Hematopoietic multipotent progenitor cell treated with erythropoietin and hydrocortisone succinate and interleukin-3 and kit ligand, for 4 days (in vitro differentiated cells): ENCODE measurements around the gene SLIT3.
"Not testable (repeated sequence)": the region's sequence is repeated elsewhere in the genome, so short reads cannot be mapped to it uniquely, and the experiment has no call there.

ENCODE experiments used
- DNase-seq: peaks from one replicate; pipeline ENCODE4 v3.0.0-alpha.2; 2015

Gene SLIT3

DNA sequence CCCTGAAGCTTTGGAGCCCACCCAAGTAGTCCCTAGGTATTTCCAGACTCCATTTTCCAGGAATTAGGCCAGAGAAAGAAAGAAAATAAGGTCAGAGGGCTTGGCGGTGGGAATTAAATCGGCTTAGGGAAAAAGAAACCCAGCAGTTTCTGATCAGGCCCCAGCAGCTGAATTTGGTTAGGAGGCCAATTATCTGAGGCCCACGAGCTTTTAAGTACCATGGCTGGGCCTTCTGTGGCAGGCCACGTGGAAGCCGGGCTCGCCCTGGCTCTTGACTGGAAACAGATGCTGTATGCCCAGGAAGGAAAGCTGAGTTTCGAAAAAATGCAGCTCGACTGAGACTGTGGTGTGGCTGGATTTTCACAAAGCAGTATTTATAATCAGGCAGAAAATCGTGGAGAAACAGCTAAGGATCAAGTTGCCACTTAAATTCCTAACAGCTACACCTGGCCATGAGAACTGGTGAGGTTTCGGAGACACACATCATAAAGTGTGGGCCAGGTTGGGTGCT is 646.7 kb downstream of the SLIT3 start:
- peak; percentile 9 for DNase-seq

DNA sequence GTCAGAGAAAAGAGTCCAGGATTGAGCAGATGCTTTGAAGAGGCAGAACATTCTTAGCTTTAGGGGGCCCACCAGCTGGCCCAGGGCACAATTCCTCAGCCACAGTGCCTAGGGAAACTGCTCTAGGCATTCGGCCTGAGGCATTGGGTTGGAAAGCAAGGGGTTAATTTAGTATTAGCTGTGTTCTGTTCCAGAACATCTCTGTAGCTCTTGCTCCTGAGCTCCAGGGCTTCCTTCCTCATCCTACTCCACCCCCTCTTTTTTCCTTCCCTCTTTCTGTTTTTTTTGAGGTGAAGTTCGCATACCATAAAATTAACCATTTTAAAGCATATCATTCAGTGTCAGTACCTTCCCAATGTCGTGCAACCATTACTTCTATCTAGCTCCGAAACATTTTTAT is 647.3 kb downstream of the SLIT3 start:
- DNase-seq, result no peak

DNA sequence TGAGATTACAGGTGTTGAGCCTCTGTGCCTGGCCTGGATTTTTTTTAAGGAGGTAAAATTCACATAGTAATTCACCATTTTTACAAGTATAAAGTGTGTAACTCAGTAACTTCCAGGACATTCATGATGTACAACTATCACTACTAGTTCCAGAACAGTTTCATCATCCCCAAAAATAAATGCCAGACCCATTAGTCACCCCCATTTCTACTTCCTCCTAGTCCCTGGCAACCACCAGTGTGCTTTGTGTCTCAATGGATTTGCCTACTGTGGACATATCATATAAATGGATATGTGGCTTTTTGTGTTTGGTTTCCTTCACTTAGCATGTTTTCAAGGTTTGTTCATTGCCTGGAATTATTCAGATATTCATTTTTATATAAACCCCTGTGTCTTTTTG is 649.3 kb downstream of the SLIT3 start:
- DNase-seq, result no peak

DNA sequence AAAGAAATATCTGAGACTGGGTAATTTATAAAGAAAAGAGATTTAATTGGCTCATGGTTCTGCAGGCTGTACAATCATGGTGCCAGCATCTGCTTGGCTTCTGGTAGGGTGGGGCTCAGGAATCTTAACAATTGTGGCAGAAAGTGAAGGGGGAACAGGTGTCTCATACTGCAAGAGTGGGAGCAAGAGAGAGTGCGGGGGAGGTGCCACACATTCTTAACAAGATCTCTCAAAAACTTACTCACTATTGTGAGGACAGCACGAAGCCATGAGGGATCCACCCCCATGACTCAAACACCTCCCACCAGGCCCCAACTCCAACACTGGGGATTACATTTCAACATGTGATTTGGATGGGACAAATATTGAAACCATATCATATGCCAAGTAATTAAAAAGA is 651.6 kb downstream of the SLIT3 start:
- DNase-seq, result no peak

DNA sequence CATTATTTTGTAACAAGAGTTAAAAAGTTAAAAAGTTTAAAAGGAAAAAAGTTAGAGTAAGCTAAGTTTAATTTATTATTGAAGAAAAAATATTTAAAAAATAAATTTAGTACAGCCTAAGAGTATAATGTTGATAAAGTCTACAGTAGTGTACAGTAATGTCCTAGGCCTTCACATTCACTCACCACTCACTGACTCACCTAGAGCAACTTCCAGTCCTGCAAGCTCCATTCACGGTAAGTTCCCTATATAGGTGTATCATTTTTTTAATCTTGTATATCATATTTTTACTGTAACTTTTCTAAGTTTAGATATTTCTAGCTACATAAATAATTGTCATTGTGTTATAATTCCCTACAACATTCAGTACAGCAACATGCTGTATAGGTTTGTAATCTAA is 652.4 kb downstream of the SLIT3 start:
- no peak for DNase-seq

DNA sequence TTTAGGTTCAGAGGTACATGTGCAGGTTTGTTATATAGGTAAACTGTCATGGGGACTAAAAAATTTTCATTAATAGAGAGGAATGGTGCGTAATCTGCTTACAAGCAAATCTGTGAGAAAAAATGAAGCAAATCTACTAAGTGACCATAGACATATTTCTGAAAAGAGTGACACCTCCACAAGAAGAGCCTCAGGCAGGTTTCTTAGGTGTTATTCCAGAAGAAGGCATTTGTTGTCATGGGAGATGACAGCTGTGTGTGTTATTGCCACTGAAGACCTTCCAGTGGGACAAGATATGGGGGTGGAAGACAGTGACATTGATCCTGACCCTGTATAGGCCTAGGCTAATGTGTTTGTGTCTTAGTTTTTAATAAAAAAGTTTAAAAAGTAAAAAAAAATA is 652.9 kb downstream of the SLIT3 start:
- DNase-seq, result no peak

DNA sequence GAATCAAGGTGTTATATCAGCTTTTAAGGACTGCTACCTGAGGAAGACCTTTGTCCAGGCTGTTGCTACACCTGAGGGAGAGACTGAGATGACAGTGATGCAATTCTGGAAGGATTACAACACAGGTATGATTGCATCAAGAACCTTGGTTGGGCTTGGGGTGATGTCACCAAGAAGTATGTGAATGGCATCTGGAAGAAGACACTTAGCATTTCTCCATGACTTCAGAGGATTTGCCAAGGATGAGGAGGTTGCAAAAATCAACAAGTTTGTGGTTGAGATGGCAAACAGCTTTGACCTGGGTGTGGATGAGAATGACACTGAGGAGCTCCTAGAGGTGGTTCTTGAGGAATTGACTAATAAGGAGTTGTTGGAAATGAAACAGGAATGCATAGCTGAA is 653.9 kb downstream of the SLIT3 start:
- DNase-seq, result no peak

DNA sequence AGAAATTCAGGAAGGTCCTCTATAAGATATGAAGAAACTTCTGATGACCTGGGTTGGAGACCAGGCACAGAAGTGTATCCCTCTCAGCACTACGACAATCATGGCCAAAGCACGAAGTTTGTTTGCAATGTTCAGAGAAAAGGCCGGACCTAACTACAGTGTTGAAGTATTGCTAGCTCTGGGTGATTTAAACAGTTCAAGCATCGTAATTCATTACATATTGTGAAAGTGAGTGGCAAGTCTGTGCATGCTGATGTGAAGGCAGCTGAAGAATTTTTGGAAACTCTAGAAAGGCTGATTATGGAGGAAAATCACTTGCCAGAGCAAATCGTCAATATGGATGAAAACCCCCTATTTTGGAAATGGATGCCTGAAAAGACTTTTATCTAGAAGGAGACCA is 654.6 kb downstream of the SLIT3 start:
- DNase-seq, result no peak

DNA sequence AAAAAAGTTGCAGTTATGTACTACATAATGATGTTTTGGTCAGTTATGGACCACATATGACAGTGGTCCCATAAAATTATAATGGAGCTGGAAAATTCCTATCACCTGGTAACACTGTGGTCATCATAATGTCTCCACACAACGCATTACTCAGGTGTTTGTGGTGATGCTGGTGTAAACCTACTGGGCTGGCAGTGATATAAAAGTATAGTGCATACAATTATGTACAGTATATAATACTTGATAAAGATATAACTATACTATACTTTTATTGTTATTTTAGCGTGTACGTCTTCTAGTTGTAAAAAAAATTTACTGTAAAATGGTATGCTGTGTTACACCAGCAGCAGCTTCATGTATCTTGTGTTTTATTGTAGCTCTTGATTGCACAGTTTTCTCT is 655.7 kb downstream of the SLIT3 start:
- DNase-seq, result no peak

DNA sequence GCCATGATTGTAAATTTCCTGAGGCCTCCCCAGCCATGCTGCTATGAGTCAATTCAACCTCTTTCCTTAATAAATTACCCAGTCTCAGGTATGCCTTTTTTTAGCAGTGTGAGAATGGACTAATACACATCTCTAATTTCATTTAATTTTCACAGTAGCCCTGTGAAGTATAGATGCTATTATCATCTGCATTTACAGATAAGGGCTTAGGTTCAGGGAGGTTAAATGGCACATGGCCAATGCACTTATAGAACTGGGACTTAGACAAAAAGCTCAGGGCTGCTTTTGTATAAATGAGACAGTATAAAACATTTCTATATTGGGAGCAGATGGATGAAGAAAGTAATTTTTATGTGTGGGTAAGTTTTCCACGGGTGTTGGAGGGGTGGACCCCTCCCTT is 658.9 kb downstream of the SLIT3 start:
- peak; percentile 36 for DNase-seq

DNA sequence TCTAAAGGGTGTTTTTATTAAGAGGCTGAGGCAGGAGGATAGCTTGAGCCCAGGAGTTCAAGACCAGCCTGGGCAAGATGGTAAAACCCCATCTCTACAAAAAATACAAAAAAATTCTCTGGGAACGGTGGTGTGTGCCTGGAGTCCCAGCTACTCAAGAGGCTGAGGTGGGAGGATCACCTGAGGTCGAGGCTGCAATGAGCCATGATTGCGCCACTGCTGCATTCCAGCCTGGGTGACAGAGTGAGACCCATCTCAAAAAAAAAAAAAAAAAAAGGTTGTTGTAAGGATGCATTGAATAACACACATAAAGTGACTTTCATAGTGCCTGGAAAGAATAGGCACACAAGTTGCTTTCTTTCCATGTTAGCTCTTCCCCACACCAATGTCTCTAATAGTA is 662.1 kb downstream of the SLIT3 start:
- not testable (repeated sequence) for DNase-seq

DNA sequence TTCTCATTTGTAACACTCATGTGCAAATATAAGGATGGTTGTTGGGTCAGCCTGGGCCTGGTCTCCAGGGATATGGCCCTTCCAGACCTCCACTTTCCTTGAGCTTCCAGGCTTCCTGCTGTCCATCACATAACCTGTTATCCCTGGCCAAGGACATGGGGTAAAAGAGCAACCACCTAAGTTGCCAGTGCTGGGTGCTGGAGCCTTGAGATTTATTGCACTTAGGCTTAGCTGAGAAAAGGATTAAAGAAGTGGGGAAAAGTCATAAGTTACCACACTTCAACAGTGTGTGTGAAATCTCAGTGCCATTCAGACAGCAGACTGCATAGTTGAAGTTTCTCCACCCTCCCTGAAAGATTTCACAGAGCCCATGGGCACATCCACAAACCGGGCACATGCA is 663.1 kb downstream of the SLIT3 start:
- DNase-seq, result no peak

DNA sequence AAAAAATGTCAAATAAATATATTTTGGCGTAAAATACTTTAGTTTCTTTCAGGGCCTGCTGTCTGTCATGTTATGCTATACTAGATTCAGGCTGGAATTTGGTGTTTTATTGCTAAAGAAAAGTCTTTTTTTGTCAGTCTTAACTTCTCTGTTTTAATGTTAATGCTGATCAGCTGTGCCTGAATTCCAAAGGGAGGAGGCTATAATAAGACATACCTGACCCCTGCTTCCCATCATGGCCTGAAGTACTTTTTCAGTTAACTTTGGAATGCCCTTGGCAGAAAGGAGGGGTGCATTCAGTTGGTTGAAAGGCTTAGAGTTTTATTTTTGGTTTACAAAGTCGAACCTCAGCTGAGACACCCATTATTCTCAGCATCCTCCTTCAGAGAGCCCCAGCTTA is 663.7 kb downstream of the SLIT3 start:
- DNase-seq, result no peak

DNA sequence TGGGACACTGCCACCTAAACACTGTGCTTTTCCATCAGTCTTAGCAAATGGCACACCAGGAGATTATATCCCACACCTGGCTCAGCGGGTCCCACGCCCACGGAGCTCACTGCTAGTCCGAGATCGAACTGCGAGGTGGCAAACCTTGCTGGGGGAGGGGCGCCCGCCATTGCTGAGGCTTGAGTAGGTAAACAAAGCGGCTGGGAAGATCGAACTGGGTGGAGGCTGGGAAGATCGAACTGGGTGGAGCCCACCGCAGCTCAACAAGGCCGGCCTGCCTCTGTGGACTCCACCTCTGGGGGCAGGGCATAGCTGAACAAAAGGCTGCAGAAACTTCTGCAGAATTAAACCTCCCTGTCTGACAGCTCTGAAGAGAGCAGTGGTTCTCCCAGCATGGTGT is 670.0 kb downstream of the SLIT3 start:
- DNase-seq, result not testable (repeated sequence)

DNA sequence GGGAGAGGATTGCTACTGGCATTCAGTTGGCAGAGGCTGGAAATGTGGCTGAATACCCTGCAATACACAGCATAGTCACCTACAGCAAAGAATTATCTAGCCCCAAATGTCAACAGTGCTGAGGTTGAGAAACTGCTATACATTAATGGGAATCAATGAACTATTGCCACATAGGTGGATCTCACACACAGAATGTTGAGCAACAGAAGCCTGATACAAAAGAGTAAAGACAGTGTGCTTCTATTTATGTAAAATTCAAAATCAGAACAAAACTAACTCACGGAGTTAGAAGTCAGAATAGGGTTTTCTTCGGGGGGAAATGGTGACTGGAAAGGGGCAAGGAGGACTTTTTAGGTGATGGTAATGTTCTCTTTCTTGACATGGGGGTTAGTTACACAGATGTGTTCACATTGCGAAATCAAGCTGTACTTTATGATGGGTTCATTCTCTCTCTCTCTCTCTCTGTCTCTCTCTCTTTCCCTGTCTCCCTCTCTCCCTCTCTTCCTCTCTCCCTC is 676.0 kb downstream of the SLIT3 start:
- peak; percentile 22 for DNase-seq

DNA sequence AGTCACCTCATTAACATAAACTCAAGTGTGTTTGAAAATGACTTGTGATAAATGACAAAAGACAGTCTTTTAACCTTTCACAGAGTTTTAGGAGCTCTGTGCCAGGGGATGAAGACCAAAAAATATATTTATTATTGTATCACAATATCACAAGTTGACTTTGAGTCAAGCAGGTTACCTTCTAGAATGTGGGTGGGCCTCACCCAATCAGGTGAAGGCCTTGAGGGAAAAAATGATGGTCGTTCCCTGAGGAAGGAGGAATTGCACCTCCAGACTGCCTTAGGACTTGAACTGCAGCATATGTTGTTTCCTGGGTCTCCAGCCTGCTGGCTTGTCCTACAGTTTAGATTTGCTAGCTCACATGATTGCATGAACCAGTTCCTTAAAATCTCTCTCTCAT is 680.1 kb downstream of the SLIT3 start:
- DNase-seq, result no peak

DNA sequence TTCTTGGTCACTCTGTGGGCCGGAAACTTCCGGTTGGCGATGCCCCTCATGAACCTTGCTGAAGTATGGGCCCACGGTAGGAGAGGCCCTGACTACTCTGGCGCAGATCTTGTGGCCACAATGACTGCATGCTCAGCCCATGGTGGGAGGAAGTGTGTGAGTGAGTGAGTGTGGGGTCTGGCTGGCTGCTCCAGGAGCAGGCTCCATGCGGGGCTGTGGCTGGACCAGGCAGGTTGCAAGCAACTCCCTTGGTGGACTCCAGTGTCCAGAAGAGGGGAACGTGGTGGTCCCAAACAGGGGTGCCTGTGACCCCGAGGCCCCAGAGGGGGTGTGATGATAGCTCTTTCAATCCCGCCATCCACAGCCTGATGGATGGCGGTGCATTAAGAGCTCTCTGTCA is 686.3 kb downstream of the SLIT3 start:
- no peak for DNase-seq

DNA sequence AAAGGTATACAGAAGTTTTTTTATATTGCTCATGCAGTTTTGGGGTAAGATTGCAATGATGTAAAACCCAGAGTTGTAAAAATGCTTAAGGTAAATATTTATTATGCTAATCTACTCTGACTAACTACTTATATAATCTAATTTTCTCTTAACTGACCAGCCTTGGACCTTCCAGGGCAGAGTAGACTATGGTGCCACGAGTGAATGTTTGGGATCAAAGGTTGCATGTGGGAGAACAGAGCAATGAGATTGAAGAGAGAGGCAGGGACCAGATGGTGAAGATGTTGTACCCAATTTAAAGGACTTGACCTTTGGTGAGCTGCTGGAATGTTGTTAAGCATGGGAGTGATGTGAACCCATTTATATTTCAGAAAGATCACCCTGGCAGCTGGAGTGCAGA is 686.9 kb downstream of the SLIT3 start:
- no peak for DNase-seq

DNA sequence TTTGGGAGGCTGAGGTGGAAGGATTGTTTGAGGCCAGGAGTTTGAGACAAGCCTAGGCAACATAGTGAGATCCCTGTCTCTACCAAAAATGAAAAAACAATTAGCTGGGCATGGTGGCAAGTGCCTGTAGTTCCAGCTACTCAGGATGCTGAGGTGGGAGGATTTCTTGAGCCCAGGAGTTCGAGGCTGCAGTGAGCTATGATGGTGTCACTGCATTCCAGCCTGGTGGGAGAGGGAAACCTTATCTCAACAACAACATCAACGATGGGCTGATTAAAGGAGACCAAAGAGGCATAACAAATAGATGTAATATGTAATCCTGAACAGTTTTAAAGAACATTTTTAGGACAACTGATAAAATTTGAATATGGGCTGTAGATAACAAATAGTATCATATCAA is 687.5 kb downstream of the SLIT3 start:
- DNase-seq, result no peak

DNA sequence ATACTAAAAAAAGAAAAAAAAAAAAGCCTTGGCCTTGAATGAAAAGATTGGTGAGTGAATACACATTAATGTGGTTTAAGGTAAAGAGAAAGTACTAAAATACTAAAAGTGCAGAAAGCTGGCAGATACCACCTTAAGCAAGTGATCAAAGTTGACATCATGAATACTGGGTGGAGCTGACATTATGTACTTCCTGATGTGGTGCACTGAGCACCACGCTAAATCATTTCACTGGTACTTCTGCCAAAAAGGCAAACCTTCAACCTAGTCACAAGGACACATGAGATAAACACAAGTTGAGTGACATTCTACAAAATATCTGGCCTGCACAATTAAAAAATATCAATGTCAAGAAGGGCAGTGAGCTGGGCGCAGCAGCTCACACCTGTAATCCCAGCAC is 687.9 kb downstream of the SLIT3 start:
- DNase-seq, result peak; percentile 35

DNA sequence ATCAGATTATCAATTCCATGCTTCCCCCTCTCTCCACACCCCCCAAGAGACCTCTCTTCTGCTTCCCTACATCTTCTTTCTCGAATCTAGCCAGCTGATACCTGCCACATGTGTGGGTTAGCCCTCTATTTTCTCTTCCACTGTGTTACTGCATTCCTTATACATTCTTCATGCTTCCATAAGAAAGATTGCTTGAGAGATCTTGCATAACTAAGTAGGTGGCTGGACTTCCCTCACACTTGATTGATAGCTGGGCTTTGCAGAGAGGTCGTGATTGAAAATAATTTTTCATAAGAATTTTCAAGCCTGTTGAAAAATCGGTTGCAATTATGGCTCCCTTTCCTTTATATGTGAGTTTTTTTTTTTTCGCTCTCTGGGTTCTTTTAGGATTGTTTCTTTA is 688.8 kb downstream of the SLIT3 start:
- DNase-seq, result no peak
